Left renal pelvis (tissue), 4 donors: Measurements from ENCODE around the gene KIAA1755. TPM values are rescaled to one million over a fixed set of nuclear protein-coding genes. Genes with fewer than 3 reads are reported as not detected.

Experiments
- DNase-seq, 4 donors: peaks; one replicate each; pipeline ENCODE4 v3.0.0-alpha.2; 2013; ENCODE audit warnings: low read depth in 4 of 4, low spot score in 3 of 4
- polyA plus RNA-seq, 4 donors: library from polyadenylated mRNA; unstranded; fragments of 120-200 nt; gene quantifications; one replicate each; pipeline ENCODE4 v1.2.1, GENCODE V29; 2013; ENCODE audit not compliant: insufficient read length in 4 of 4

Gene KIAA1755
- polyA plus RNA-seq, 4 donors, result 3.8 to 19.0 (median 4.5) TPM

GRCh38 chr20:38169636-38170193 is 90.8 kb downstream of the KIAA1755 start:
- DNase-seq, result no peak

- no peak for DNase-seq
Measured at GRCh38 chr20:38168791-38169589, 91.5 kb downstream of the KIAA1755 start.

- DNase-seq, result no peak
Measured at GRCh38 chr20:38167851-38168760, 92.4 kb downstream of the KIAA1755 start.

GRCh38 chr20:38167328-38167850 is 93.1 kb downstream of the KIAA1755 start:
- no peak for DNase-seq

GRCh38 chr20:38166703-38167233 is 93.8 kb downstream of the KIAA1755 start:
- no peak for DNase-seq

GRCh38 chr20:38165966-38166702 is 94.4 kb downstream of the KIAA1755 start:
- no peak for DNase-seq

- DNase-seq, result peak in 1 of 4 donors; percentile 44
Measured at GRCh38 chr20:38165089-38165965, 95.2 kb downstream of the KIAA1755 start, which contains the start of gene TGM2. TGM2 (minus strand) TSS chr20:38165270; CDS start chr20:38165198, 72 bp downstream.

GRCh38 chr20:38164624-38165088 is 95.9 kb downstream of the KIAA1755 start:
- DNase-seq, result no peak

GRCh38 chr20:38164069-38164468 is 96.5 kb downstream of the KIAA1755 start:
- DNase-seq, result no peak

GRCh38 chr20:38162878-38163875 is 97.4 kb downstream of the KIAA1755 start:
- DNase-seq, result no peak

- no peak for DNase-seq
Measured at GRCh38 chr20:38162149-38162548, 98.4 kb downstream of the KIAA1755 start.

GRCh38 chr20:38161412-38161774 is 99.1 kb downstream of the KIAA1755 start:
- no peak for DNase-seq

Other genes starting within 250 kb of the KIAA1755 start
- gene TTI1, start 227.3 kb downstream of the KIAA1755 start, polyA plus RNA-seq, result 10 to 100 TPM; 23.1 to 31.0 (median 27.0) TPM
- 10 to 100 TPM; 32.3 to 40.6 (median 38.7) TPM for gene RPRD1B, start 227.0 kb downstream of the KIAA1755 start, polyA plus RNA-seq
- 10 to 100 TPM; 11.5 to 35.2 (median 33.2) TPM for gene TGM2, start 95.5 kb downstream of the KIAA1755 start, polyA plus RNA-seq
- 1 to 10 TPM in 3 of 4 donors, under 1 TPM in 1; 0.13 to 6.3 (median 1.2) TPM for gene BPI, start 43.4 kb upstream of the KIAA1755 start, polyA plus RNA-seq
- gene LBP, start 85.7 kb upstream of the KIAA1755 start, polyA plus RNA-seq, result under 1 TPM in 1 of 4 donors, not detected in 3; 0.14 TPM
- gene SNHG17, start 174.6 kb upstream of the KIAA1755 start, polyA plus RNA-seq, result 10 to 100 TPM; 21.7 to 78.9 (median 26.5) TPM
- 10 to 100 TPM; 31.3 to 41.9 (median 38.5) TPM for gene RALGAPB, start 212.1 kb upstream of the KIAA1755 start, polyA plus RNA-seq